KMS-11 (cell line): ENCODE results near the gene ADAMTS17.

Experiments used
- H2AFZ ChIP-seq: fragments of 200-600 bp; sonication (generic); 2 replicates; pipeline ENCODE4 v1.6.1; 2016; ENCODE audit warnings: antibody characterized with exemption, mixed run types, low read depth
- H3K27ac ChIP-seq: fragments of 200-600 bp; sonication (generic); 2 replicates; pipeline ENCODE4 v1.6.1; 2016; ENCODE audit warnings: mild to moderate bottlenecking, mixed run types
- H3K27me3 ChIP-seq: fragments of 200-600 bp; sonication (generic); 2 replicates; pipeline ENCODE4 v1.6.1; 2017; ENCODE audit warnings: mild to moderate bottlenecking, low read depth, mixed run types, moderate library complexity; ENCODE audit not compliant: insufficient read depth
- H3K36me3 ChIP-seq: fragments of 200-600 bp; sonication (generic); 2 replicates; pipeline ENCODE4 v1.6.1; 2017; ENCODE audit warnings: mild to moderate bottlenecking, mixed run types; ENCODE audit not compliant: insufficient read depth
- H3K4me1 ChIP-seq: fragments of 200-600 bp; sonication (generic); 2 replicates; pipeline ENCODE4 v1.6.1; 2016; ENCODE audit warnings: mild to moderate bottlenecking, low read depth, mixed run types; ENCODE audit not compliant: poor library complexity, severe bottlenecking
- H3K4me2 ChIP-seq: fragments of 200-600 bp; sonication (generic); 2 replicates; pipeline ENCODE4 v1.7.0; 2016; ENCODE audit warnings: mild to moderate bottlenecking, mixed run types
- H3K4me3 ChIP-seq: fragments of 200-600 bp; sonication (generic); IDR thresholded peaks from 2 replicates; pipeline ENCODE4 v1.6.1; 2017; ENCODE audit warnings: low read depth, low read length, mixed read lengths; ENCODE audit not compliant: insufficient read depth
- H3K79me2 ChIP-seq: fragments of 200-600 bp; sonication (generic); 2 replicates; pipeline ENCODE4 v1.6.1; 2016; ENCODE audit warnings: low read depth, mixed run types; ENCODE audit not compliant: insufficient read depth
- H3K9ac ChIP-seq: fragments of 200-600 bp; sonication (generic); 2 replicates; pipeline ENCODE4 v1.6.1; 2016; ENCODE audit warnings: mild to moderate bottlenecking, mixed run types
- H4K20me1 ChIP-seq: fragments of 200-600 bp; sonication (generic); 2 replicates; pipeline ENCODE4 v1.6.1; 2016; ENCODE audit warnings: mild to moderate bottlenecking, mixed run types; ENCODE audit not compliant: insufficient read depth
- CTCF ChIP-seq: fragments of 200-600 bp; sonication (generic); conservative IDR thresholded peaks from 2 replicates; pipeline ENCODE4 v1.6.1; 2017; ENCODE audit warnings: low read depth, mild to moderate bottlenecking, antibody characterized with exemption, low read length, moderate library complexity, mixed read lengths

Gene ADAMTS17

GRCh38 chr15:100043068-100043641, 298.6 kb downstream of the ADAMTS17 start:
- Histone ChIP-seq H3K27me3 (no peaks in the 10 kb centered on the region), H2AFZ (no peak overlapping the region), H3K4me3 (no peak overlapping the region), H3K4me1 (no peaks in the 10 kb centered on the region), H3K36me3 (no peaks in the 10 kb centered on the region), H3K4me2 (no peak overlapping the region), H3K79me2 (no peaks in the 10 kb centered on the region), H3K27ac (no peak overlapping the region), H4K20me1 (no peaks in the 10 kb centered on the region), H3K9ac (no peak overlapping the region)
- no peak for TF ChIP-seq CTCF

- no peak overlapping the region for H2AFZ ChIP-seq
- H4K20me1 ChIP-seq, result no peaks in the 10 kb centered on the region
- no peaks in the 10 kb centered on the region for H3K79me2 ChIP-seq
- H3K27me3 ChIP-seq, result no peaks in the 10 kb centered on the region
- H3K4me1 ChIP-seq, result no peaks in the 10 kb centered on the region
- H3K4me2 ChIP-seq, result no peak overlapping the region
- H3K27ac ChIP-seq, result no peak overlapping the region
- no peak overlapping the region for H3K4me3 ChIP-seq
- no peaks in the 10 kb centered on the region for H3K36me3 ChIP-seq
- H3K9ac ChIP-seq, result no peak overlapping the region
- no peak for TF ChIP-seq CTCF
Observed at GRCh38 chr15:100042558-100042957, 299.2 kb downstream of the ADAMTS17 start.

- no peak overlapping the region for H2AFZ ChIP-seq
- TF ChIP-seq CTCF, result no peak
- no peak overlapping the region for H3K4me2 ChIP-seq
Observed at GRCh38 chr15:100041127-100041828, 300.5 kb downstream of the ADAMTS17 start.

GRCh38 chr15:100039994-100040393, 301.8 kb downstream of the ADAMTS17 start:
- no peaks in the 10 kb centered on the region for H3K79me2 ChIP-seq
- H3K4me1 ChIP-seq, result no peaks in the 10 kb centered on the region

More at GRCh38 chr15:100041127-100041828, 300.5 kb downstream of the ADAMTS17 start:
- Histone ChIP-seq H3K4me1 (no peaks in the 10 kb centered on the region), H3K4me3 (no peak overlapping the region), H3K27me3 (no peaks in the 10 kb centered on the region), H4K20me1 (no peaks in the 10 kb centered on the region), H3K36me3 (no peaks in the 10 kb centered on the region), H3K79me2 (no peaks in the 10 kb centered on the region), H3K9ac (no peak overlapping the region), H3K27ac (no peak overlapping the region)

More at GRCh38 chr15:100039994-100040393, 301.8 kb downstream of the ADAMTS17 start:
- H3K36me3 ChIP-seq, result no peaks in the 10 kb centered on the region
- no peak overlapping the region for H3K4me2 ChIP-seq
- no peak overlapping the region for H3K27ac ChIP-seq
- no peak for TF ChIP-seq CTCF
- no peak overlapping the region for H3K9ac ChIP-seq
- no peak overlapping the region for H2AFZ ChIP-seq
- H3K4me3 ChIP-seq, result no peak overlapping the region
- H3K27me3 ChIP-seq, result no peaks in the 10 kb centered on the region
- H4K20me1 ChIP-seq, result no peaks in the 10 kb centered on the region
